Glomerular endothelial cell (primary cell): ENCODE results near the gene HELLS. TPM values are rescaled to one million over a fixed set of nuclear protein-coding genes. Genes with fewer than 3 reads are reported as not detected.

Experiments used
- total RNA-seq: library from RNA; depleted of rRNA; stranded (reverse); fragments of >200 nt; gene quantifications from 2 replicates; pipeline ENCODE4 v1.2.3, GENCODE V29; 2015

Gene HELLS
- total RNA-seq, 1 donor from 2014 or later: 27.0 TPM

Other genes starting within 250 kb of the HELLS start
- 11.0 and 14.9 TPM in 2 replicates for gene NOC3L, start 182.8 kb upstream of the HELLS start, total RNA-seq
- 8.0 and 12.9 TPM in 2 replicates for gene TBC1D12, start 143.2 kb upstream of the HELLS start, total RNA-seq
- gene CYP2C18, start 137.9 kb downstream of the HELLS start, total RNA-seq: not detected in 2 replicates
- gene CYP2C19, start 216.9 kb downstream of the HELLS start, total RNA-seq: not detected in 2 replicates